HS-27A (cell line): ENCODE data around the gene ATP13A2.

ENCODE experiments used
- DNase-seq: peaks from one replicate; pipeline ENCODE4 v3.0.0-alpha.2; 2012; ENCODE audit warnings: low read depth, missing footprints

The ATP13A2 gene

DNA sequence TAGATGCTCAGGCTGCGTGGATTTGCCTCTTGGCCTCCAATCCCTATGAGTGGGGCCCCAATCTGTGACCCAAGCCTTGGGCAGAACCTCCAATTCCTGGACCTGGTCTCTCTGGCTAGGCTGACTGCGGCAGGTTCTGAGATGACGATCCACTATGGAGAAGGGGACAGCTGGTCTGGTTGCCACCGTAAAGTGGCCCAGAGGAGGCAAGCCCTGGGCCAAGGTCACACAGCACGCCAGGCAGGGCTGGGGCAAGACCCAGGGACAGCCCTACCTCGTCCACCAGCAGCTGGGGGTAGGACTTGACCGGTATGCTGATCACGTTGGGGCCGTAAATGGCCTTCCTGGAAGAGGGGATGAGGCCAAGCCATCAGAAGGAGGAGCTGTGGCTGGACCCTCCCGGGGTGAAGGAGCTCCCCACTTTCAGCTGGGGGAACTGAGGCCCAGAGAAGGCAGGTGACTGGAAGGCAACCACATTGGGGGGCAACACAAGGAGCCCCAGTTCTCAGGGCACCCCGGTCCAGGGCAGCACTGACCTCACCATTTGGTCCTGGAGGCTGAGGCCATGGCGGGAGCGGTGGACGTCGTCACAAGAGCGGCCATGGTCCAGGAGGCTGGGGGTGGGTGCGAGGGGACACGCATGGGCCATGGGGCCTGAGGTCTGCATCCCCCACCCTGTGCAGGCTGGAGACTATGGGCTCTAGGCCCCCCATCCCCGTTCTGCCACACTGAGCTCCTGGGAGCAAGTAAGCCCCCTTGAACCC lies 9.8 kb downstream of the ATP13A2 start:
- no peak for DNase-seq

DNA sequence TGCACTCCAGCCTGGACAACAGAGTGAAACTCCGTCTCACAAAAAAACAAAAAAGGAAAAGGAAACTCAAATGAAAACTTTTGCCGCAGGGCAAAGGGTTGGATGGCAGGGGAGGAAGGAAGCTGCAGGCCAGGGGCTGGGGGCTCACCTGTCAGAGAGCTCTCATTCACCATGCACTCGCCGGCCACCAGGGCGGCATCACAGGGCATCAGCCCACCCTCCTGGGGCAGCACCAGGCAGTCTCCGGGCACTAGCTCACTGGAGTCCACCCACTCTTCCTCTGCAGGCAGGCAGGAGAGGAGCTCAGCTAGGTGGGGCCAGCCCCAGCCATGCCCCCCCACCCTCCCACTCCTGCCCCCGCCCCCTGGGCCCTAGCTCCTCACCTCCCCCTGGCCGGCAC lies 11.9 kb downstream of the ATP13A2 start:
- DNase-seq: no peak

- DNase-seq: no peak
These were observed 13.1 kb downstream of the ATP13A2 start for GRCh38 chr1:16998589-16998988.

GRCh38 chr1:16996845-16997244 lies 14.9 kb downstream of the ATP13A2 start:
- DNase-seq: no peak

DNA sequence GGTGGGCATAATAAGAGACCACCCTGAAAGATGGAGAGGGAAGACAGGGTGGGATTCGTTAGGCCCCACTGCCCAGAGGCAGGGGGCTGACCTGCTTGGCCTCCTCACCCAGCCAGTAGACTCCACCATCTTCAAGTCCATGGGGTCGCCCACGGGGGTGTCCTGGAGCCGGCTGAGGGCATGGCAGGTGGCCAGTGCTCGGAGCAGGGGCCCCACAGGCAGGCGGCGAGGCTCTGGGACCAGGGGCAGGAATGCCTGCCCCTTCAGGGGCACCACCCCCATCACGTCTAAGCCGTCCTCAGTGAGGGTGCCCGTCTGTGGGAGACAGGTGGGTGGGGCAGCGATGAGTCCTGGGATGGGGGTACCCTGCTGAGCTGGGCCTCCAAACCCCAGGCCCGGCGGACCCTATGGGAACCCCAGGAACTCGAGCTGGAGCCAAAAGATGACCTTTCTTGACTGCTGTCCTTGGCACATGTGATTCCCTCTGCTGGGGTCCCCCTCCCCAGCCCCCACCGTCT lies 18.1 kb downstream of the ATP13A2 start:
- no peak for DNase-seq

DNA sequence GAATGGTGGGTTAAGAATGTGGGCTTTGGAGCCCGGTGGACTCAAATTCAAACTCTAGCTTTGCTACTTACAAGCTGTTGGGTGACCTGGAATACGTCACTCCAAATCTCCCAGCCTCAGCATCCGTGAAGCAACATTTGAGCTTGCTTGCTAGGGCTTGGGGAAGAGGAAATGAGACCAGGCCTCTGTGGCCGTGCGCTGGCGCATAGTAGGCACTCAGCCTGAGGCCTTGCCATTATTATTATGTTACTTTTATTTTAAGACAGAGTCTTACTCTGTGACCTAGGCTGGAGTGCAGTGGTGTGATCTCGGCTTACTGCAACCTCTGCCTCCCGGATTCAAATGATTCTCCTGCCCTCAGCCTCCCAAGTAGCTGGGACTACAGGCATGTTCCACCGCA lies 19.1 kb downstream of the ATP13A2 start:
- no peak for DNase-seq

DNA sequence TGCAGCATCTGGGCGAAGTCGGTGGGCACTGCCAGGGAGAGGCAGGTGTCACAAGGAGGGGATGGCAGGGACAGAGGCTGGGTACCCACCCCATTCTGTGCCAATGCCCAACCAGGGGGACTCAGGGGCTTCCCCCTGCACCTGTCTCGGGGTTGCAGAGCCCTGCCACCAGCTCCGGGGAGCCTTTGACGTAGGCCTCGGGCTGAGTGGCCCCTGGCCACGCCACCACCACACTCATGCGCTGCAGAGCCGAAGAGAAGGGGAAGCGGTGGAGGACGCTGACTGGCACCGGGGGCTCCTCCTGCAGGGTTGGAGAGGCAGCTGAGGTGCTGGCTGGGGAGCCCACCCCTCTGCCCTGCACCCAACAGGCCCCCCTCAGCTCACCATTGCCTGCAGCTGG lies 19.6 kb downstream of the ATP13A2 start:
- no peak for DNase-seq

- no peak for DNase-seq
These were observed 20.2 kb downstream of the ATP13A2 start for GRCh38 chr1:16991571-16991970.

GRCh38 chr1:16989676-16990391 lies 21.9 kb downstream of the ATP13A2 start:
- DNase-seq: no peak

DNA sequence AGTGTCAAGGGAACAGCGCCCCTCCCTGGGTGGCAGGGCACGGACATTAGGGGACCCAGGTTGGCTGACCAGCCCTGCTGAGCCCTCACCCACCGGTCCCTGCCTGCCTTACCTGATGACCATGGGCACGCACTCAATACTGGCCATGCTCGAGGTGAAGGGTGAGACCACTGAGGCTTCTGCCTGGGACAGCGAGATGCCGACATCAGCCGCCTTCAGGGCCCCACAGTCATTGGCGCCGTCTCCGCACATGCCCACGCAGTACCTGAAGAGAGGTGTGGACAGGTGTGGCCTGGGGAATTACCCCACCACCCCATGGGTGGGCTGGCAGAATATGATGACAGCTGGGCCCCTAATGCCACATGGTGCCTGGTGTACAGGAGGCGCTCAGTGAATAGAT lies 23.5 kb downstream of the ATP13A2 start:
- DNase-seq: no peak

DNA sequence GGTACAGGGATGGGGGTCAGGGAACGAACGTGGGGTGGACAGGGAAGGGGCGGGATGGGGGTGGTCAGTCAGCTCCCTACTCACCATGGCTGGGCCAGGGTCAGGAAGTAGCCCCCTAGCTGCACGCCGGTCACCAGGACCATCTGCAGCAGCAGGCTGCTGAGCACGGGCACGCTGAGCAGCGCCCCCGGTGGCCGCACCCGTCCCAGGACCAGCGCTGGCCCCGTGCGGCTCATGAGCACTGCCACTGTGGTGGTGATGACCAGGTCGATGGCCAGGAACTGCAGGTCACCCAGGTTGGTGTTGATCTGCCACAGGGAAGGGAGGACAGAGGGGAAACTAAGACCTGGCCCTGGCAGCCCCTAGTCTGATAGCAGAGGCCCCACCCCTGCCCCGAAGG lies 24.8 kb downstream of the ATP13A2 start:
- DNase-seq: no peak

- DNase-seq: no peak
These were observed 25.2 kb downstream of the ATP13A2 start for GRCh38 chr1:16986560-16986959.

GRCh38 chr1:16986113-16986512 lies 25.6 kb downstream of the ATP13A2 start:
- DNase-seq: no peak

DNA sequence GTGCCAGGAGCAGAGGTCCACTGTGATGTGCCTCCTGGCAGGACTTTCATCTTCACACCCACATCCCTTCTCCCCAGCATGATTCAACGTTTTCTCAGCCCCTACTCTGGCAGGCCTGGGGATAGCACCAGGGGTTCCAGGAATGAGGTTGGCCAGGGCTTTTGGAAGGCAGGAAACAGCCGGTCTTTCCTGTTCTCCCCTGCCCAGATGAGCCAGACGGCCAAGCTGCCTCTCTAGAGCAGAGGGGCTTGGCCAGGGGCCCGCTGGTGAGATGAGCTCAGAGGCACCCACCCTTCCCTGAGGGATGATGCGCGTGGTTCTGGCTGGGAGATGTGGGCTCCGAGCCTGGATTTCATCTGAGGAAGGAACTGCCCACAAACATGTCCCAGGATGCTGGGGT lies 27.0 kb downstream of the ATP13A2 start:
- DNase-seq: no peak

DNA sequence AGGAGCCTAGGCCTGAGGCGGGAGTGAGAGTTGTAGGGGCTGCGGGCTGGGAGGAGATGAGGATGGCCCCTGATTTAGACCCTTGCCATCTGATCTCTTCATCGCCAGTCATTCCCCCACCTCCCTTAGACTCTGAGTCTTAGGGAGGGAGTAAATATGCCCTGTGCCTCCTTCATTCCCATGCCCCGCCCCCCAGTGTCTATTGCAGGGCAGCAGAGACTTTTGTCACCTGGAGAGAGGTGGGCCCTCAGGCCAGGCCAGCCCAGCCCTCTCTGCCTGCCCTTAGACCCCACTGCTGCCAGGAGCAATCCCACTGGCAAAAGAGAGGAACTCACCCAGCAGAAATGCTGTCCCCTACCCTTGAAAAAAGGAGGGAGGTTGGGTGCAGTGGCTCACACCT lies 28.1 kb downstream of the ATP13A2 start:
- DNase-seq: no peak

DNA sequence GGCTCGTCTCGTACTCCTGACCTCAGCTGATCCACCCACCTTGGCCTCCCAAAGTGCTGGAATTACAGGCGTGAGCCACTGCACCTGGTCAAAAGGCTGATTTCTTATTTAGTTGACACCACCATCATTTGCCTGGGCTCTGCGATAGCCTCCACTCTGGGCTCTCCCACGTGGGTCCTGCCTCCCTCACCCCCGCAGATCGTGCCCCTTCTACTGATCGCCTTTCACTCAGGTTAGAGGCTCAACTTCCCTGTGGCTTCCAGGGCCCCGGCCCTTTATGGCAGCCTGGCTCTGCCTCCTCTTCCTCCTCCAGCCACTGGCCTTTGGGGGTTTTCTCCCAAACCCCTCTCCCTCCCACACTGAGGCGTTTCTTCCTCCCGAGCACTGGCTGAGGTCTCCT lies 28.8 kb downstream of the ATP13A2 start:
- no peak for DNase-seq

DNA sequence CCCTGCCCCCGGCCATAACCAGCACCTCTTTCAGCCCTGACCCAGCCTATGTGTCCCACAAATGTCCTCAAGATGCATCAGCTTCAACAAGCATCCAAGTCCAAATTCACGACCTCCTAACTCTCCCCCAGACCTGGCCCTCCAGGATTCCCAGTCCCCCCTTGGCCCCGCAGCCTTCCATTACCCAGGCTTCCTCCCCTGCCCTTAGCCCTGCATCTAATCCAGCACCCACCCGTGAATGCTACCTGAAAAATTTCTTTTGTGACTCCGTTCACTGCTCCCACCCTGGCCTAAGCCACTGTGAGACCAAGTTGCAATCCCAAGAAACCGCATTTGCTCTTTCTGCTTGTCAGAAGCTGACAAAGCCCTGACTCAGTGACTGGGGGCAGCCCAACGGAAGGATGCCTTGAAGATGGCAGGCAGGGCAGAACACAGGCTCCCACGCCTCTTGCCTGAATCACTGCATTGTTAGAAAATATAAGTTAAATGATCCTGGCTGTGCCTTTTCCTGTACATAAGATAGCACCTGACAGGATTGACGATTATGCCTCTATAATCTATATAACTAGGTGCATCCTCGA lies 30.4 kb downstream of the ATP13A2 start:
- peak; percentile 53 for DNase-seq

GRCh38 chr1:16980473-16981268 lies 31.1 kb downstream of the ATP13A2 start, which contains the start of gene MFAP2:
Gene MFAP2, minus strand, starts transcription at chr1:16980620. Its CDS starts 2,347 bp downstream, at chr1:16978273.
- DNase-seq: no peak

DNA sequence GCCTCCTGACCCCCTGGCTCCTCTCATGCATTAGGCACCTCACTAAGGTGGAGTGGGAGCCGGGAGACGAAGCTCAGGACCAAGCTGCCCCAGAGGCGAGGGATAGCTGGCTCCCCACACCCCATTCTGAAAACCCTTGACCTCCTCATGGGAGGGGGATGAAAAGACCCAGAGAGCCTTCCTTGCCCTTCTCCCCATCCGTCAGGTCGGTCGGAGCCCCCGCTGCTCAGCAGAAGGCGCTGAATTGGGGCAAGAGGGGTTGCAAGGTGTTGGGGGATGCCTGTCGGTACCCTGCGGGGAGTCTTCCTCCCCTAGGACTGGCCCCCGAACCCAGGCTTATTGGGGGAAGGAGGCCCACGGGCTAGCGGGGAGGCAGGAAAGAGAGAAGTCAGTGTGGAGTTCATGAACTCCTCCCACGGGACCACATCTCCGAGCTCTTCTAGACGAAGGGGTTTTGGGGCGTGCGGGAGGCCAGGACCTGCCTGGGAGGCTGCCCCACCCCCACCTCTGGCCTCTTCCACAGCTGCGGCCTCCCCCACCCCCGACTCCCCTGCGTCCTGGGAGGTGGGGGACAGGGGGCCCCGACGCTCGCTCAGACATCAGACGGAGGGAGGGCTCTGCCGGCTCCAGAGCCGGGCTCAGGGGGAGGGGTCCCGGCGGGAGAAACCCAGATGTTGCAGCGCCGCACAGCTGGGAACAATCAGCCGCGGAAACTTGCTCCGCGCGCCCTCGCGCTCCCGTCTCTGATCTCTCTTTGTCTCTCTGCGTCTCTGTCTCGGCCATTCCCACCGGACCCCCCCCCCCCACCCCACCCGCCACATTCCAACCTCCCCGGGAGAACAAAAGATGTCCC lies 32.0 kb downstream of the ATP13A2 start:
- DNase-seq: no peak

- no peak for DNase-seq
These were observed 32.9 kb downstream of the ATP13A2 start for GRCh38 chr1:16978567-16979474.
